ENCODE data around the gene VAV3. TPM values are rescaled to one million over a fixed set of nuclear protein-coding genes. Genes with fewer than 3 reads are reported as not detected.
"Not testable (repeated sequence)": the region's sequence is repeated elsewhere in the genome, so short reads cannot be mapped to it uniquely, and the experiment has no call there.

The VAV3 gene
- total RNA-seq, 4 donors from 2014 or later = 0.33 to 12.1 (median 0.47) TPM

GRCh38 chr1:107661158-107661557 is 303.8 kb downstream of the VAV3 start:
- Histone ChIP-seq H3K27me3 (no peaks in the 10 kb centered on the region), H3K27ac (no peak overlapping the region), H3K4me1 (no peaks in the 10 kb centered on the region), H3K4me3 (no peak overlapping the region), H3K9me3 (no peaks in the 10 kb centered on the region), H3K36me3 (no peaks in the 10 kb centered on the region)
- ATAC-seq (no peak), DNase-seq (no peak)
- intact Hi-C loops (cut with DNase I; ENCODE audit: low total_unique reads) = no loop called here
- TF ChIP-seq POLR2A (IDR thresholded peaks at IDR 0.05) = no peak
- TF ChIP-seq CTCF (IDR thresholded peaks at IDR 0.05 in 4 of 5, conservative IDR thresholded peaks at IDR 0.05 in 1 of 5) = no peak
- in situ Hi-C loops (cut with MboI; ENCODE audit: low sequenced_read_pairs in 4 of 4) = no loop called here

GRCh38 chr1:107659961-107660360 is 305.0 kb downstream of the VAV3 start:
- Histone ChIP-seq H3K27ac (no peak overlapping the region), H3K4me1 (no peaks in the 10 kb centered on the region), H3K9me3 (no peaks in the 10 kb centered on the region), H3K27me3 (no peaks in the 10 kb centered on the region), H3K4me3 (no peak overlapping the region), H3K36me3 (no peaks in the 10 kb centered on the region)
- intact Hi-C loops (cut with DNase I; ENCODE audit: low total_unique reads) (no loop called here), in situ Hi-C loops (cut with MboI; ENCODE audit: low sequenced_read_pairs in 4 of 4) (no loop called here)
- ATAC-seq (no peak), DNase-seq (no peak)
- TF ChIP-seq CTCF (IDR thresholded peaks at IDR 0.05 in 4 of 5, conservative IDR thresholded peaks at IDR 0.05 in 1 of 5) = no peak

GRCh38 chr1:107657356-107657755 is 307.6 kb downstream of the VAV3 start:
- Histone ChIP-seq H3K9me3 (no peaks in the 10 kb centered on the region), H3K27me3 (no peaks in the 10 kb centered on the region), H3K4me3 (no peak overlapping the region), H3K27ac (no peak overlapping the region), H3K36me3 (no peaks in the 10 kb centered on the region), H3K4me1 (no peaks in the 10 kb centered on the region)
- in situ Hi-C loops (cut with MboI; ENCODE audit: low sequenced_read_pairs in 4 of 4) = no loop called here
- intact Hi-C loops (cut with DNase I; ENCODE audit: low total_unique reads) = no loop called here
- no peak for ATAC-seq
- DNase-seq = no peak
- no peak for TF ChIP-seq CTCF (IDR thresholded peaks at IDR 0.05 in 4 of 5, conservative IDR thresholded peaks at IDR 0.05 in 1 of 5)
- no peak for TF ChIP-seq POLR2A (IDR thresholded peaks at IDR 0.05)

GRCh38 chr1:107653765-107654164 is 311.2 kb downstream of the VAV3 start:
- Histone ChIP-seq H3K9me3 (no peaks in the 10 kb centered on the region), H3K27ac (no peak overlapping the region), H3K36me3 (no peaks in the 10 kb centered on the region), H3K4me3 (no peak overlapping the region), H3K27me3 (no peaks in the 10 kb centered on the region), H3K4me1 (no peaks in the 10 kb centered on the region)
- intact Hi-C loops (cut with DNase I; ENCODE audit: low total_unique reads) (no loop called here), in situ Hi-C loops (cut with MboI; ENCODE audit: low sequenced_read_pairs in 4 of 4) (no loop called here)
- DNase-seq (no peak), ATAC-seq (no peak)
- TF ChIP-seq CTCF (IDR thresholded peaks at IDR 0.05 in 4 of 5, conservative IDR thresholded peaks at IDR 0.05 in 1 of 5) (no peak), POLR2A (IDR thresholded peaks at IDR 0.05) (no peak)

- no peak for DNase-seq
- intact Hi-C loops (cut with DNase I; ENCODE audit: low total_unique reads) = no loop called here
- no peaks in the 10 kb centered on the region for H3K36me3 ChIP-seq
- no peak overlapping the region for H3K4me3 ChIP-seq
- in situ Hi-C loops (cut with MboI; ENCODE audit: low sequenced_read_pairs in 4 of 4) = no loop called here
- H3K4me1 ChIP-seq = no peaks in the 10 kb centered on the region
- H3K27me3 ChIP-seq = no peaks in the 10 kb centered on the region
- H3K9me3 ChIP-seq = no peaks in the 10 kb centered on the region
- no peak for TF ChIP-seq CTCF (IDR thresholded peaks at IDR 0.05 in 4 of 5, conservative IDR thresholded peaks at IDR 0.05 in 1 of 5)
- no peak for TF ChIP-seq POLR2A (IDR thresholded peaks at IDR 0.05)
- no peak overlapping the region for H3K27ac ChIP-seq
- ATAC-seq = no peak
These were observed 312.0 kb downstream of the VAV3 start for GRCh38 chr1:107653005-107653404.

GRCh38 chr1:107650825-107651224 is 314.2 kb downstream of the VAV3 start:
- ATAC-seq; H3K9me3 ChIP-seq; H3K4me1 ChIP-seq; intact Hi-C loops (cut with DNase I; ENCODE audit: low total_unique reads); H3K27me3 ChIP-seq; H3K27ac ChIP-seq; H3K4me3 ChIP-seq; DNase-seq; H3K36me3 ChIP-seq; in situ Hi-C loops (cut with MboI; ENCODE audit: low sequenced_read_pairs in 4 of 4): not testable (repeated sequence)

Data from gastrocnemius medialis (tissue), 4 donors.